Uterus (tissue), 2 donors: ENCODE results near the gene AAK1.

Experiments
- CTCF ChIP-seq, 4 experiments: fragments of 200-600 bp in 2 of 4; fragments of 450-650 bp in 2 of 4; sonication (generic) in 2 of 4; IDR thresholded peaks; one replicate each; pipeline ENCODE4 v1.5.1; 2016 to 2019; ENCODE audit warnings: antibody characterized with exemption in 4 of 4, mild to moderate bottlenecking in 2 of 4, moderate library complexity in 1 of 4
- POLR2A ChIP-seq, 2 donors: fragments of 450-650 bp; IDR thresholded peaks; one replicate each; pipeline ENCODE4 v1.6.1; 2016; ENCODE audit warnings: antibody characterized with exemption in 2 of 2, mild to moderate bottlenecking in 1 of 2, moderate library complexity in 1 of 2

GRCh38 chr2:69505710-69506109 lies 137.8 kb downstream of the AAK1 start:
- TF ChIP-seq POLR2A (IDR thresholded peaks at IDR 0.05) (no peak), CTCF (IDR thresholded peaks at IDR 0.05) (no peak)
